Activated T-cell treated with anti-CD3 and anti-CD28 coated beads, Interleukin-2, amount 50 U/mL, for 72 hours (primary cell): ENCODE data around the gene PYCARD. TPM values are rescaled to one million over a fixed set of nuclear protein-coding genes. Genes with fewer than 3 reads are reported as not detected.

Experiments
- total RNA-seq, 2 donors: library from RNA; stranded (reverse); gene quantifications; one replicate each; pipeline ENCODE4 v1.2.3, GENCODE V29; 2022

The PYCARD gene
- total RNA-seq, 2 donors from 2014 or later, result 7.4 to 13.6 TPM

Other genes with a start within 250 kb of the PYCARD start
- gene SETD1A, start 245.0 kb downstream of the PYCARD start, total RNA-seq, result 10 to 100 TPM; 19.1 to 25.5 TPM
- 1 to 10 TPM; 2.4 to 4.7 TPM for gene HSD3B7, start 217.6 kb downstream of the PYCARD start, total RNA-seq
- gene STX1B, start 192.1 kb downstream of the PYCARD start, total RNA-seq, result 1 to 10 TPM; 2.2 to 6.1 TPM
- 10 to 100 TPM; 51.8 to 54.7 TPM for gene STX4, start 169.2 kb downstream of the PYCARD start, total RNA-seq
- gene ZNF668, start 128.5 kb downstream of the PYCARD start, total RNA-seq, result 1 to 10 TPM; 6.9 to 7.8 TPM
- gene ZNF646, start 128.3 kb downstream of the PYCARD start, total RNA-seq, result 10 to 100 TPM; 23.0 to 24.1 TPM
- 1 to 10 TPM; 6.2 to 7.7 TPM for gene PRSS53, start 113.8 kb downstream of the PYCARD start, total RNA-seq
- gene VKORC1, start 108.0 kb downstream of the PYCARD start, total RNA-seq, result 10 to 100 TPM; 52.2 to 55.6 TPM
- 10 to 100 TPM; 21.6 to 24.5 TPM for gene BCKDK, start 94.4 kb downstream of the PYCARD start, total RNA-seq
- 10 to 100 TPM; 50.8 to 55.5 TPM for gene KAT8, start 85.1 kb downstream of the PYCARD start, total RNA-seq
- not detected for gene PRSS8, start 67.0 kb downstream of the PYCARD start, total RNA-seq
- gene PRSS36, start 52.7 kb downstream of the PYCARD start, total RNA-seq, result under 1 TPM; 0.19 TPM
- gene FUS, start 22.6 kb downstream of the PYCARD start, total RNA-seq, result 100 to 1,000 TPM; 411 to 528 TPM
- gene TRIM72, start 11.4 kb upstream of the PYCARD start, total RNA-seq, result under 1 TPM in 1 of 2 donors, not detected in 1; 0.05 TPM
- not detected for gene PYDC1, start 14.4 kb upstream of the PYCARD start, total RNA-seq
- gene ITGAM, start 57.2 kb upstream of the PYCARD start, total RNA-seq, result 1 to 10 TPM; 1.8 to 3.7 TPM
- gene ITGAX, start 152.4 kb upstream of the PYCARD start, total RNA-seq, result 100 to 1,000 TPM in 1 of 2 donors, 10 to 100 TPM in 1; 79.3 to 146 TPM
- under 1 TPM; 0.05 to 0.14 TPM for gene ITGAD, start 190.6 kb upstream of the PYCARD start, total RNA-seq
- not detected for gene COX6A2, start 225.6 kb upstream of the PYCARD start, total RNA-seq
- under 1 TPM; 0.38 to 0.53 TPM for gene ZNF843, start 240.0 kb upstream of the PYCARD start, total RNA-seq